Ureter (tissue), 1 donor: ENCODE data around the gene NXNL1. TPM values are rescaled to one million over a fixed set of nuclear protein-coding genes. Genes with fewer than 3 reads are reported as not detected.

Source experiments
- DNase-seq: peaks from one replicate; pipeline ENCODE4 v3.0.0-alpha.2; 2020; ENCODE audit warnings: low spot score
- total RNA-seq: library from RNA; stranded (reverse); gene quantifications from one replicate; pipeline ENCODE4 v1.2.4, GENCODE V29; 2023
- donor health status: DM: yes; HTN: yes; CAD: no.

NXNL1 gene
- total RNA-seq, 1 donor from 2014 or later = not detected

GRCh38 chr19:17456127-17456526 lies 4.6 kb downstream of the NXNL1 start:
- DNase-seq = no peak

GRCh38 chr19:17455308-17456123 lies 5.2 kb downstream of the NXNL1 start:
- no peak for DNase-seq

- DNase-seq = no peak
Observed at GRCh38 chr19:17454576-17455071, 6.1 kb downstream of the NXNL1 start.

GRCh38 chr19:17451820-17452219 lies 8.9 kb downstream of the NXNL1 start:
- no peak for DNase-seq

GRCh38 chr19:17450264-17451075 lies 10.3 kb downstream of the NXNL1 start:
- DNase-seq = no peak

- DNase-seq = no peak
Observed at GRCh38 chr19:17448131-17448967, 12.4 kb downstream of the NXNL1 start, which contains the start of gene TMEM221. Gene TMEM221 (minus strand): TSS chr19:17448668. CDS start chr19:17448462, 206 bp downstream.

GRCh38 chr19:17447704-17448130 lies 13.0 kb downstream of the NXNL1 start:
- DNase-seq = no peak

- DNase-seq = no peak
Observed at GRCh38 chr19:17445526-17446165, 15.1 kb downstream of the NXNL1 start.

GRCh38 chr19:17441241-17442021 lies 19.3 kb downstream of the NXNL1 start:
- DNase-seq = no peak

GRCh38 chr19:17436874-17437267 lies 23.9 kb downstream of the NXNL1 start:
- DNase-seq = no peak

GRCh38 chr19:17436094-17436873 lies 24.4 kb downstream of the NXNL1 start:
- DNase-seq = no peak

GRCh38 chr19:17435218-17435617 lies 25.5 kb downstream of the NXNL1 start:
- no peak for DNase-seq

GRCh38 chr19:17431417-17431816 lies 29.3 kb downstream of the NXNL1 start:
- no peak for DNase-seq

GRCh38 chr19:17429641-17430113 lies 31.0 kb downstream of the NXNL1 start:
- no peak for DNase-seq

- no peak for DNase-seq
Observed at GRCh38 chr19:17424743-17425365, 35.9 kb downstream of the NXNL1 start.

- no peak for DNase-seq
Observed at GRCh38 chr19:17423429-17424208, 37.1 kb downstream of the NXNL1 start.

GRCh38 chr19:17421942-17422341 lies 38.8 kb downstream of the NXNL1 start:
- DNase-seq = no peak

GRCh38 chr19:17420475-17420924 lies 40.2 kb downstream of the NXNL1 start:
- DNase-seq = peak; percentile 62
